DND-41 (cell line): ENCODE measurements around the gene GSN.

ENCODE experiments used
- CTCF ChIP-seq: IDR thresholded peaks from 2 replicates; pipeline ENCODE4 v1.5.1; 2012; ENCODE audit warnings: borderline replicate concordance, low read length, moderate library complexity, mild to moderate bottlenecking; ENCODE audit not compliant: poor library complexity, severe bottlenecking; ENCODE audit errors: extremely low read depth
- EZH2 ChIP-seq: IDR thresholded peaks from 3 replicates; pipeline ENCODE4 v1.6.1; 2012; ENCODE audit warnings: borderline replicate concordance, low read depth, mild to moderate bottlenecking, moderate library complexity, low read length, inconsistent platforms; ENCODE audit not compliant: severe bottlenecking

GRCh38 chr9:121328876-121329681 lies 61.1 kb downstream of the GSN start:
- TF ChIP-seq EZH2, result no peak
- no peak for TF ChIP-seq CTCF
